HG03342 (cell line): ENCODE data around the gene ACOT6.
"Not testable (repeated sequence)": the region's sequence is repeated elsewhere in the genome, so short reads cannot be mapped to it uniquely, and the experiment has no call there.

Source experiments
- ATAC-seq: cut with Tn5 transposase; IDR thresholded peaks from one replicate; pipeline ENCODE4 v1.9.1; 2021; ENCODE audit warnings: mild to moderate bottlenecking, moderate library complexity; ENCODE audit not compliant: unreplicated experiment

ACOT6 gene

GRCh38 chr14:73594491-73594890, 17.8 kb upstream of the ACOT6 start:
- ATAC-seq, result no peak

DNA sequence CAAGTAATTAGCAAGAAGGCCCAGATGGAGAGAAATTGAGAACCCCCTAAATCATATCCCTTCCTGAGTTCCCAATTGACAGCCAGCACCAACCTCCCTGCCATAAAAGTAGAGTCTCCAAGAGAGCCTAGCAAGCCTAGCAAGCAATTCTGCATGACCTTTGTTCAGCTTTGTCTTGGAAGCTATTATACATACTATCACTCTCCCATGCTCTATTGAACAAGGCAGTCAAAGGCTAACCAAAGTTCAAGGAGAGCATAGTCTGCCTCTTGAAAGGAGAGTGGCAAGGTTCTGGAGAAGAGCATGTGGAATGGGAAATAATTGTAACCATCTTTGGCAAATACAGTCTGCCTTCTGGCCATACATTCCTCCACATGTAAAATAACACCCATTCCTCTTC, 12.8 kb upstream of the ACOT6 start:
- ATAC-seq, result no peak

DNA sequence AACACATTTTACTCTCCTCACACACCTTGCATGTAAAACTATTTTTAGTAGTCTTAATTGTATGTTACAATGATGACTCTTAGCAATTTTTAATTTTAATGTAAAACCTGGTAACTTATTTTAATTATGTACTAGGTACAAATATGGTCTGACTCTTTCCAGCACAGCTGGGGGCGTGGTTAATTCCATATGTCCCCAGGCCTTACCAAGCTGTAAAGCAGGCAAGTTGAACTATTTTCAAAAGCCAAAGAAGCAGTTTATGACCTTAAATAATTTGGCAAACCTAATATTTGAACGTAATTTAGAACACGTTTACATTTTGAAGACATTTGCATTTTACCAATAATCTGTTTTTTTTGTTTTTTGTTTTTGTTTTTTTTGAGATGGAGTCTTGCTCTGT, 9.3 kb upstream of the ACOT6 start:
- ATAC-seq, result no peak

DNA sequence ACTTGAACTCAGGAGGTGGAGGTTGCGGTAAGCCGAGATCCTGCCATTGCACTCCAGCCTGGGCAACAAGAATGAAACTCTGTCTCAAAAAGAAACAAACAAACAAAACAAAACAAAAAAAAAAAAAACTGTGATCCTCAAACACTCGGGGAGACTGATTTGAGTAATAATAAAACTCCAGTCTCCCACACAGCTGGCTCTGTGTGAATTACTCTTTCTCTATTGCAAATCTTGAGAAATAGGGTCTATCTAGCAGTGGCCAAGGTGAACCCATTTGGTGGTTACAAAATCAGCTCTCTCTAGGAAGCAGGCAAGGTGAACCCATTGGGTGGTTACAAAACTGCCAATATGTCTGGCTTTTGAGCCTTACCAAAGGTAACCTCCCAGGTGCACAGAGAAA, 6.0 kb upstream of the ACOT6 start:
- no peak for ATAC-seq

- ATAC-seq, result no peak
Measured at GRCh38 chr14:73607241-73607640, 5.1 kb upstream of the ACOT6 start.

- ATAC-seq, result no peak
Measured at GRCh38 chr14:73610687-73611086, 1.6 kb upstream of the ACOT6 start.

DNA sequence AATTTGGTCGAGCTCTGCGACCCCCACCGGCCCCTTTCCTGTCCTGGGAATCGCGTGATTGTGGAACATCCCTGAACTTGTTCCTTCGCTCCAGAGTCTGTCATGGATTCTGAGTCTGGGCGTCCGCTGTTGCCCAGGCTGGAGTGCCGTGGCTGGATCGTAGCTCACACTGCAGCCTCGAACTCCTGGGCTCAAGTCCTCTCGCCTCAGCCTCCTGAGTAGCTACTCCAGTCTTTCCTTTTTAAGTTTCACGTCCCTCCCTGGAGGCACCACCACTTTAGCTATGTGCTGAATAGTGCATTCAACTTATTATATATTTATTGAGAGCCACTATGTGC, 698 bp downstream of the ACOT6 start:
- ATAC-seq, result no peak

GRCh38 chr14:73613419-73613963, 1.2 kb downstream of the ACOT6 start:
- ATAC-seq, result no peak

GRCh38 chr14:73616831-73617230, 4.5 kb downstream of the ACOT6 start:
- no peak for ATAC-seq

DNA sequence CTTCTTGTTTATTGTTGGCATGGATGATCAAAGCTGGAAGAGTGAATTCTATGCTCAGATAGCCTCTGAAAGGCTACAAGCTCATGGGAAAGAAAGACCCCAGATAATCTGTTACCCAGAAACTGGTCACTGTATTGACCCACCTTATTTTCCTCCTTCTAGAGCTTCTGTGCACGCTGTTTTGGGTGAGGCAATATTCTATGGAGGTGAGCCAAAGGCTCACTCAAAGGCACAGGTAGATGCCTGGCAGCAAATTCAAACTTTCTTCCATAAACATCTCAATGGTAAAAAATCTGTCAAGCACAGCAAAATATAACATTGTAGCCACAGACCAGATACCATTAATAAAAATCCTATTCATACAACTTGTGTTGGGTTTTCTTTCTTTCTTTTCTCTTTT, 7.2 kb downstream of the ACOT6 start:
- ATAC-seq, result no peak

DNA sequence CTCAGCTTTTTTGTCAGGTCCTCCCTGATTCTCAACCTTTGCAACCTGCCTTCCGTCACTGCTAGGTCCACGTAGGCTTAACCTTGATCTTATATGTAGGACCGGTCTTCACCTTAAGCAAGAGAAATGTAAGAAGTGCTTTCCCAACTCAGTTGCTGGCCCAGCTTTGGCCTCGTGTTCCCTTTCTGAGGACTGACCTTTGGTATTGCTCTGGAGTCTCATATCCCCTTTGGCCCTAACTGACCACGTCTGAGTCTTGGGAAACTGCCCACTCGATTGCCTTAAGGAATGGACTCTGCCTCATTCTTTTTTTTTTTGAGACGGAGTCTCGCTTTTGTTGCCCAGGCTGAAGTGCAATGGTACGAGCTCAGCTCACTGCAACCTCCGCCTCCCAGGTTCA, 8.0 kb downstream of the ACOT6 start:
- ATAC-seq, result no peak

GRCh38 chr14:73623504-73624054, 11.3 kb downstream of the ACOT6 start:
- no peak for ATAC-seq

DNA sequence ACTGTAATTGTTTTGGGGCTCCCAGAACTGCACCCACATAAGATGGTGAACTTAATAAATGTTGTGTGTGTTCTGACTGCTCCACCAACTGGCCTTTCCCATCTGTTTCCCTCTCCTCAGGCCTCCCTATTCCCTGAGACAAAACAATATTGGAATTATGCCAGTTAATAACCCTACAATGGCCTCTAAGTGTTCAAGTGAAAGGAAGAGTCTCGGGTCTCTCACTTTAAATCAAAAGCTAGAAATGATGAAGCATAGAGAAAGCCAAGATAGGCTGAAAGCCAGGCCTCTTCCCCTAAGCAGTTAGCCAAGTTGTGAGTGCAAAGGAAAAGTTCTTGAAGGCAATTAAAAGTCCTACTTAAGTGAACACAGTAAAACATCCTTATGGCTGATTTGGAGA, 13.4 kb downstream of the ACOT6 start:
- no peak for ATAC-seq

DNA sequence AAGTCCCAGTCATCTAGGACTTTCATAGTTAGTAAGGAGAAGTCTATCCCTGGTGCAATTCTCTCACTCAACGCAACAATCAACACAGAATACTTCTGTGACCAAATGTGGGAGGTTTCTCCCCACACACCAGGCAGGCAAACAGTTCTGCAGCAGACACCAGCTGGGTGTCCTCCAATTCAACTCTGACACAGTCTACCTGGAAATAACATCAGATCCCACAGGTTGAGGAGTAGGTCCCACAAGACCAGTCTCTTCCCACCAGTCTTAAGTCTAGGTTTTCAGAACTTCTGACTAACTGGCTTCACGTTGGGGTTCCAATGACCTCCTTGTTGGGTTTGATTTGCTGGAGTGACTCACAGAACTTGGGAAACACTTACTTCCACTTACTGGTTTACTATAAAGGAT, 14.8 kb downstream of the ACOT6 start:
- ATAC-seq, result no peak

DNA sequence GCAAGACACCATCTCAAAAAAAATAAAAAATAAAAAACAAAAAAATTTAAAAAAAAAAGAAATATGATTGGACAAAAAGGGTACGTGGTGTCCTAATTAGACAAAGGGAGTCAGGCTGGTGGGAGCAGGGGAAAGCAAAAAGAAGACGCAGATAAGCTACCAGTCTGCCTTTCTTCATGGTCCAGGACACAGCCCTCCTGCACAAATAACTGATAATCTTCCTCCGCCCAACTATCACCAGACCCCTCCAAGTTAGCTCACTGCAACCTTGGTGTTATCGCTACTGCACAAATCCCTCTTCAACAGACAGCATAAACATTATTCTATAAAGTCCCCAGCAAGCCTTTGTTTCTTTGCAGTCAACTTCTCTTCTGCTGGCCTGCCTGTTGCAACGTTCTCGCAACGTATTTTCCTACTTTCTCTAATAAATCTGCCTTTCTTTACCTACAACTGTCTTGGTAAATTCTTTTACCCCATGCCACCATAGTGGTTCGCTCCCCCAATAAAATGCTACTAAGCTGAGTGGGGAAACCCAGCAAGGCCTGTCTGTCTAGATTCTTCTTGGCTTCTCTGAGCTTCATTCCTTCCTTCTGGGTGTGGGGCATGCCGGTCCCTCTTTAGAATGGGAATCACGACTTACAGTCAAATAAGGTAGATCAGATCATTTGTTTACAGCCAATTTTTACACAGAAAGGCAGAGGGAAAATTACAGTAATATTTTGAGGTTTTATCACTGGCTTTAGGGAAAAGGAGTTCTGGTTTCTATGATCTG, 17.9 kb downstream of the ACOT6 start:
- ATAC-seq, result no peak

GRCh38 chr14:73633116-73634010, 21.0 kb downstream of the ACOT6 start:
- ATAC-seq, result no peak

DNA sequence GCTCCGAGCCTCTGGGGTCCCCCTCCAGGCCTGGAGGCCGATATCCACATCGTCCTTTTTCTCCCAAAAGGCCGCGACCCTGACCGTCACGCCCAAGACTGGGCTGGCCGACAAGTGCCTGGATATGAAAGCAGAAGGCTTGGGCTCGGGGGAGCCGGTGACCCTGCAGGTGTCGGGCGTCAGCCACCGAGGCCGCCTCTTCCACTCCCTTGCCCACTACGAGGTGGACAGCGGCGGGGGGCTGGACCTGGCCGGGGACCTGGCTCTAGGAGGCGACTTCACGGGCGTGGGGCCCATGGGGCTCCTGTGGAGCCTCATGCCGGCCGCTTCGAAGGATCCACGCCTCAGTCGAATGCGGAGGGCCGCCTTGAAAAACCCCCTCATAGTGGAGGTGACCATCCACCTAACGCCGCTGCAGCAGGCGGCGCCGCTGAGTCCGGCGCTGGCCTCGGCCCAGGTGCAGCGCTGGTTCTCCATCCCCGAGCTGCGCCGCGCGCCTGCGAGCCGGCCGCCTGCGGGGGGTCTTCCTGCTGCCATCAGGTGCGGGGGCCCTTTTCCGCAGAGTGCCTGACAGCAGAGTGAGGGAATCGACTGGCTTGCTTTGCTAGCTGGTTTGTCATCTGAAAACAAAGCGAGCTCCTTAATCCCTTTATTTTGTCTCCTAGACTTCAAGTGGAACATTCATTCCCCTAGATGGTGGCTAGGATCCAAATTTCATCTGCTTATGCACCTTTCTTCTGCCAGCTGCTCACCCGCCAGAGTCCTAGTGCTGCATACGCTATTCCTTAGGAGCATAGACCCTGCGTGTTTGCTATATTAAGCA, 21.9 kb downstream of the ACOT6 start:
- no peak for ATAC-seq

- ATAC-seq, result not testable (repeated sequence)
Measured at GRCh38 chr14:73636355-73636754, 24.0 kb downstream of the ACOT6 start.

- ATAC-seq, result no peak
Measured at GRCh38 chr14:73637830-73638229, 25.5 kb downstream of the ACOT6 start.

DNA sequence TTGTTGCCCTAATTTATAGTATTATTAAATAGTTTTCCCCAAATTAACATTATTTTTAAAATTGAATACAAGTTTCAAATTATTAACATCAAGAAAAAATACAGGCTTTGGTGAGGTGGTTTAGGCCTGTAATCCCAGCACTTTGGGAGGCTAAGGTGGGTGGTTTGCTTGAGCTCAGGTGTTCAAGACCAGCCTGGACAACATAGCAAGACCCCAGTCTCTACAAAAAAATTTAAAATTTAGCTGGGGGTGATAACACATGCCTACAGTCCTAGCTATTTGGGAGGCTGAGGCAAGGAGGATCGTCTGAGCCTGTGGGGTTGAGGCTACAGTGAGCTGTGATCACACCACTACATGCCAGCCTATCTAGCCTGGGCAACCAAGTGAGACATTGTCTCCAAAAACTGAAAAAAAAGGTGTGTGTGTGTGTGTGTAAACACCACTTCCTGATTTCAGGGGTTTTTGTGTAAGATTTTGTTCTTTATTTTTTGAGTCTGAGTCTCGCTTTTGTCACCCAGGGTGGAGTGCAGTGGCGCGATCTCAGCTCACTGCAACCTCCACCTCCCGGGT, 28.6 kb downstream of the ACOT6 start:
- ATAC-seq, result no peak
